Measurements from ENCODE around the gene CACTIN. TPM values are rescaled to one million over a fixed set of nuclear protein-coding genes. Genes with fewer than 3 reads are reported as not detected.

CACTIN gene
- total and polyA plus RNA-seq, 5 donors from 2014 or later: 2.9 to 32.7 (median 9.1) TPM

GRCh38 chr19:3611841-3612240 is 14.7 kb downstream of the CACTIN start:
- DNase-seq: no peak
- Histone ChIP-seq H3K9me3 (ENCODE audit: control insufficient read depth in 2 of 2, low read length in 2 of 2) (no peaks in the 10 kb centered on the region), H3K4me3 (ENCODE audit: low read depth, low read length) (no peak overlapping the region), H3K4me1 (ENCODE audit: control insufficient read depth, insufficient read depth, low read length, poor library complexity, severe bottlenecking) (peaks cover 5% of the 10 kb centered on the region), H3K27me3 (ENCODE audit: control insufficient read depth, insufficient read depth, low read length) (no peaks in the 10 kb centered on the region), H3K27ac (ENCODE audit: insufficient read depth, low read length, poor library complexity, severe bottlenecking) (no peak overlapping the region), H3K36me3 (ENCODE audit: control insufficient read depth, insufficient read depth, low read length) (peaks cover 13% of the 10 kb centered on the region)
- H3K9me3 Mint-ChIP-seq: peaks cover 0 to 1% (median 0%) of the 10 kb centered on the region in 7 donors
- no peak overlapping the region for H3K4me3 Mint-ChIP-seq
- H3K4me1 Mint-ChIP-seq: peaks cover 0 to 11% (median 7%) of the 10 kb centered on the region in 4 donors
- H3K27me3 Mint-ChIP-seq: peaks cover 10% of the 10 kb centered on the region
- H3K27ac Mint-ChIP-seq: no peak overlapping the region
- peaks cover 11% of the 10 kb centered on the region for H3K36me3 Mint-ChIP-seq
- no peak for ATAC-seq (ENCODE audit: low read depth in 2 of 2)

GRCh38 chr19:3610745-3611717 is 15.6 kb downstream of the CACTIN start:
- ATAC-seq (ENCODE audit: low read depth in 2 of 2) (no peak), DNase-seq (no peak)
- peaks cover 10% of the 10 kb centered on the region for H3K27me3 Mint-ChIP-seq
- Histone ChIP-seq H3K9me3 (ENCODE audit: control insufficient read depth in 2 of 2, low read length in 2 of 2) (no peaks in the 10 kb centered on the region), H3K4me3 (ENCODE audit: low read depth, low read length) (no peak overlapping the region), H3K27ac (ENCODE audit: insufficient read depth, low read length, poor library complexity, severe bottlenecking) (no peak overlapping the region), H3K4me1 (ENCODE audit: control insufficient read depth, insufficient read depth, low read length, poor library complexity, severe bottlenecking) (peaks cover 13% of the 10 kb centered on the region), H3K27me3 (ENCODE audit: control insufficient read depth, insufficient read depth, low read length) (no peaks in the 10 kb centered on the region), H3K36me3 (ENCODE audit: control insufficient read depth, insufficient read depth, low read length) (peaks cover 13% of the 10 kb centered on the region)
- peaks cover 11% of the 10 kb centered on the region for H3K36me3 Mint-ChIP-seq
- H3K27ac Mint-ChIP-seq: no peak overlapping the region
- peaks cover 0 to 11% (median 7%) of the 10 kb centered on the region in 4 donors for H3K4me1 Mint-ChIP-seq
- H3K4me3 Mint-ChIP-seq: no peak overlapping the region
- peaks cover 0 to 1% (median 0%) of the 10 kb centered on the region in 7 donors for H3K9me3 Mint-ChIP-seq

GRCh38 chr19:3609779-3610719 is 16.5 kb downstream of the CACTIN start:
- H3K9me3 Mint-ChIP-seq: peaks cover 0 to 1% (median 0%) of the 10 kb centered on the region in 7 donors
- Histone ChIP-seq H3K27me3 (ENCODE audit: control insufficient read depth, insufficient read depth, low read length) (peaks cover 9% of the 10 kb centered on the region), H3K36me3 (ENCODE audit: control insufficient read depth, insufficient read depth, low read length) (peaks cover 13% of the 10 kb centered on the region), H3K4me1 (ENCODE audit: control insufficient read depth, insufficient read depth, low read length, poor library complexity, severe bottlenecking) (peaks cover 22% of the 10 kb centered on the region), H3K4me3 (ENCODE audit: low read depth, low read length) (no peak overlapping the region), H3K9me3 (ENCODE audit: control insufficient read depth in 2 of 2, low read length in 2 of 2) (no peaks in the 10 kb centered on the region), H3K27ac (ENCODE audit: insufficient read depth, low read length, poor library complexity, severe bottlenecking) (no peak overlapping the region)
- ATAC-seq (ENCODE audit: low read depth in 2 of 2) (no peak), DNase-seq (no peak)
- H3K27ac Mint-ChIP-seq: no peak overlapping the region
- peaks cover 11% of the 10 kb centered on the region for H3K36me3 Mint-ChIP-seq
- H3K4me1 Mint-ChIP-seq: peaks cover 0 to 11% (median 7%) of the 10 kb centered on the region in 4 donors
- peaks cover 10% of the 10 kb centered on the region for H3K27me3 Mint-ChIP-seq
- no peak overlapping the region for H3K4me3 Mint-ChIP-seq

GRCh38 chr19:3608750-3609322 is 17.8 kb downstream of the CACTIN start:
- H3K4me3 ChIP-seq (ENCODE audit: low read depth, low read length): no peak overlapping the region
- H3K4me1 ChIP-seq (ENCODE audit: control insufficient read depth, insufficient read depth, low read length, poor library complexity, severe bottlenecking): peaks cover 30% of the 10 kb centered on the region
- no peak overlapping the region for H3K27ac Mint-ChIP-seq
- H3K9me3 Mint-ChIP-seq: peaks cover 0 to 1% (median 0%) of the 10 kb centered on the region in 7 donors
- no peak overlapping the region for H3K27ac ChIP-seq (ENCODE audit: insufficient read depth, low read length, poor library complexity, severe bottlenecking)
- H3K36me3 Mint-ChIP-seq: peaks cover 11% of the 10 kb centered on the region
- peaks cover 9% of the 10 kb centered on the region for H3K27me3 ChIP-seq (ENCODE audit: control insufficient read depth, insufficient read depth, low read length)
- DNase-seq (no peak), ATAC-seq (ENCODE audit: low read depth in 2 of 2) (no peak)
- H3K4me3 Mint-ChIP-seq: no peak overlapping the region
- H3K27me3 Mint-ChIP-seq: peaks cover 10% of the 10 kb centered on the region
- peaks cover 0 to 13% (median 7%) of the 10 kb centered on the region in 4 donors for H3K4me1 Mint-ChIP-seq
- H3K9me3 ChIP-seq (ENCODE audit: control insufficient read depth in 2 of 2, low read length in 2 of 2): no peaks in the 10 kb centered on the region
- H3K36me3 ChIP-seq (ENCODE audit: control insufficient read depth, insufficient read depth, low read length): peaks cover 13% of the 10 kb centered on the region

GRCh38 chr19:3608079-3608641 is 18.4 kb downstream of the CACTIN start:
- H3K27ac Mint-ChIP-seq: peak overlapping the region; percentile 56 to 84 (median 79)
- peaks cover 9% of the 10 kb centered on the region for H3K27me3 ChIP-seq (ENCODE audit: control insufficient read depth, insufficient read depth, low read length)
- no peaks in the 10 kb centered on the region for H3K9me3 ChIP-seq (ENCODE audit: control insufficient read depth in 2 of 2, low read length in 2 of 2)
- peaks cover 0 to 1% (median 0%) of the 10 kb centered on the region in 7 donors for H3K9me3 Mint-ChIP-seq
- H3K4me3 ChIP-seq (ENCODE audit: low read depth, low read length): no peak overlapping the region
- H3K27ac ChIP-seq (ENCODE audit: insufficient read depth, low read length, poor library complexity, severe bottlenecking): no peak overlapping the region
- H3K4me3 Mint-ChIP-seq: peak overlapping the region in 1 of 4 donors; percentile 76
- peaks cover 30% of the 10 kb centered on the region for H3K4me1 ChIP-seq (ENCODE audit: control insufficient read depth, insufficient read depth, low read length, poor library complexity, severe bottlenecking)
- H3K4me1 Mint-ChIP-seq: peaks cover 0 to 13% (median 7%) of the 10 kb centered on the region in 4 donors
- H3K36me3 Mint-ChIP-seq: peaks cover 8% of the 10 kb centered on the region
- no peak for DNase-seq
- H3K36me3 ChIP-seq (ENCODE audit: control insufficient read depth, insufficient read depth, low read length): peaks cover 10% of the 10 kb centered on the region
- no peak for ATAC-seq (ENCODE audit: low read depth in 2 of 2)
- H3K27me3 Mint-ChIP-seq: peaks cover 10% of the 10 kb centered on the region

- H3K36me3 Mint-ChIP-seq: peaks cover 8% of the 10 kb centered on the region
- H3K27me3 Mint-ChIP-seq: peaks cover 10% of the 10 kb centered on the region
- peaks cover 10% of the 10 kb centered on the region for H3K36me3 ChIP-seq (ENCODE audit: control insufficient read depth, insufficient read depth, low read length)
- H3K27ac Mint-ChIP-seq: peak overlapping the region; percentile 26 to 84 (median 56)
- ATAC-seq (ENCODE audit: low read depth in 2 of 2) (no peak), DNase-seq (no peak)
- peak overlapping the region in 2 of 4 donors; percentile 36 to 76 for H3K4me3 Mint-ChIP-seq
- H3K4me1 ChIP-seq (ENCODE audit: control insufficient read depth, insufficient read depth, low read length, poor library complexity, severe bottlenecking): peaks cover 30% of the 10 kb centered on the region
- no peak overlapping the region for H3K4me3 ChIP-seq (ENCODE audit: low read depth, low read length)
- peaks cover 0 to 13% (median 7%) of the 10 kb centered on the region in 4 donors for H3K4me1 Mint-ChIP-seq
- H3K9me3 ChIP-seq (ENCODE audit: control insufficient read depth in 2 of 2, low read length in 2 of 2): no peaks in the 10 kb centered on the region
- H3K27me3 ChIP-seq (ENCODE audit: control insufficient read depth, insufficient read depth, low read length): peaks cover 9% of the 10 kb centered on the region
- no peak overlapping the region for H3K27ac ChIP-seq (ENCODE audit: insufficient read depth, low read length, poor library complexity, severe bottlenecking)
- H3K9me3 Mint-ChIP-seq: peaks cover 0 to 1% (median 0%) of the 10 kb centered on the region in 7 donors
Measured at GRCh38 chr19:3607303-3608078, 19.1 kb downstream of the CACTIN start.
